Body of pancreas (tissue), 4 donors: ENCODE data around the gene PACS1. TPM values are rescaled to one million over a fixed set of nuclear protein-coding genes. Genes with fewer than 3 reads are reported as not detected.

Source experiments
- ATAC-seq: fragments of 150-250 bp; one replicate; pipeline ENCODE4 v1.9.1; 2016
- DNase-seq, 4 donors: peaks; one replicate each; pipeline ENCODE4 v3.0.0-alpha.2; 2019
- H3K27ac ChIP-seq, 4 donors: fragments of 200-600 bp; sonication (generic); 1 replicate in 3 of 4; 2 replicates in 1 of 4; pipeline versions ENCODE4 v1.5.1 to v1.6.1; 2016 to 2019; ENCODE audit warnings: mild to moderate bottlenecking in 1 of 4, mixed read lengths in 1 of 4, moderate library complexity in 1 of 4
- H3K27me3 ChIP-seq, 2 donors: fragments of 200-600 bp; sonication (generic); one replicate each; pipeline ENCODE4 v1.6.0; 2016; ENCODE audit warnings: mild to moderate bottlenecking in 1 of 2
- H3K36me3 ChIP-seq, 2 donors: fragments of 200-600 bp; sonication (generic); replicated peaks in 1 of 2; 2 replicates each; pipeline ENCODE4 v1.5.1; 2016; ENCODE audit warnings: low read depth in 2 of 2; ENCODE audit not compliant: insufficient read depth in 1 of 2
- H3K4me1 ChIP-seq: fragments of 200-600 bp; sonication (generic); one replicate; pipeline ENCODE4 v1.6.0; 2016
- H3K4me3 ChIP-seq, 2 donors: fragments of 200-600 bp; sonication (generic); 1 replicate in 1 of 2; 2 replicates in 1 of 2; pipeline ENCODE4 v1.5.1; 2016 to 2019
- H3K9me3 ChIP-seq, 3 donors: fragments of 200-600 bp; sonication (generic); 1 replicate in 2 of 3; 2 replicates in 1 of 3; pipeline ENCODE4 v1.5.1; 2016
- CTCF ChIP-seq, 7 experiments: fragments of 450-650 bp in 4 of 7; fragments of 200-600 bp in 3 of 7; sonication (generic) in 3 of 7; IDR thresholded peaks; one replicate each; pipeline ENCODE4 v1.5.1; 2016 to 2019; ENCODE audit warnings: antibody characterized with exemption in 7 of 7
- POLR2A ChIP-seq, 3 donors: fragments of 450-650 bp; IDR thresholded peaks; one replicate each; pipeline ENCODE4 v1.6.1; 2016; ENCODE audit warnings: antibody characterized with exemption in 3 of 3, mild to moderate bottlenecking in 2 of 3
- WGBS, 2 donors: methylation state at CpG; one replicate each; pipeline ENCODE4 v1.1.5; 2017; 5-methylcytosine and 5-hydroxymethylcytosine counted together
- intact Hi-C: fragments of 100-400 bp; cut with DNase I; formaldehyde crosslinking; loops from one replicate; pipeline ENCODE4 v1.15.1; 2023
- total RNA-seq, 2 donors: library from RNA; depleted of rRNA; stranded (reverse); fragments of >200 nt; gene quantifications; one replicate each; pipeline ENCODE4 v1.1.0, GENCODE V29; 2016

Gene PACS1
- total RNA-seq, 2 donors from 2014 or later = 17.5 to 19.7 TPM

DNA sequence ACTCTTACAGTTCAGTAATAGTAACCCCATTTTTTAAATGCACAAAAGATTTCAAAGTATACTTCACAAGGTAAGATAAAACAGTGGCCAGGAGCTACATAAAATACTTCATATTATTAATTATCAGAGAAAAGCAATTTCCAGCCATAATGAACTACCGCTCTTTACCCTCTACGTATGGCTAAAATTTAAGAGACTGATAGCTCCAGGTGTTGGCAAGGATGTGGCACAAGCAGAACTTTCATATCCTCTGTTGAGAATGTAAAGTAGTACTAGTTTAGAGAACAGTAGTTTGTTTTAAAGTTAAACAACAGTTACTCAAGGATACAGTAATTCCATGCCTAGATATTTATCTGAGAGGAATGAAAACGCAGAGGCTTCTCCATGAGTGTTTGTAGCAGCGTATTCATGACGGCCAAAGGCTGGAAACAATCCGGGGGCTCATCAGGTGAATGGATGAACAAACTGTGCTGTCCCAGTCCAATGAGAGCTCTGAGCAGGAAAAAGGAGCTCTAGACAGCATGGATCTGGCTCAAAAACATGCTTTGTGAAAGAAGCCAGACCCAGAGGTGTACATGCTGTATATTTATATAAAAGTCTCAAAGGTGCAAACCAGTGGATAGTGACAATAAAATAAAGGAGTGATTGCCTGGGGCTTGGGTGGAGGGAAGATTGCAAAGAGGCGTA, 85.5 kb downstream of the PACS1 start:
- Histone ChIP-seq H3K9me3 (no peaks in the 10 kb centered on the region), H3K4me3 (no peak overlapping the region), H3K27ac (no peak overlapping the region), H3K4me1 (no peaks in the 10 kb centered on the region), H3K36me3 (no peaks in the 10 kb centered on the region), H3K27me3 (no peaks in the 10 kb centered on the region)
- no peak for DNase-seq
- WGBS, 2 donors = 94 to 95% methylated on average over 7 of the region's 7 CpGs
- no peak for ATAC-seq
- intact Hi-C loops = no loop called here
- no peak for TF ChIP-seq POLR2A (IDR thresholded peaks at IDR 0.05)
- no peak for TF ChIP-seq CTCF (IDR thresholded peaks at IDR 0.05)

DNA sequence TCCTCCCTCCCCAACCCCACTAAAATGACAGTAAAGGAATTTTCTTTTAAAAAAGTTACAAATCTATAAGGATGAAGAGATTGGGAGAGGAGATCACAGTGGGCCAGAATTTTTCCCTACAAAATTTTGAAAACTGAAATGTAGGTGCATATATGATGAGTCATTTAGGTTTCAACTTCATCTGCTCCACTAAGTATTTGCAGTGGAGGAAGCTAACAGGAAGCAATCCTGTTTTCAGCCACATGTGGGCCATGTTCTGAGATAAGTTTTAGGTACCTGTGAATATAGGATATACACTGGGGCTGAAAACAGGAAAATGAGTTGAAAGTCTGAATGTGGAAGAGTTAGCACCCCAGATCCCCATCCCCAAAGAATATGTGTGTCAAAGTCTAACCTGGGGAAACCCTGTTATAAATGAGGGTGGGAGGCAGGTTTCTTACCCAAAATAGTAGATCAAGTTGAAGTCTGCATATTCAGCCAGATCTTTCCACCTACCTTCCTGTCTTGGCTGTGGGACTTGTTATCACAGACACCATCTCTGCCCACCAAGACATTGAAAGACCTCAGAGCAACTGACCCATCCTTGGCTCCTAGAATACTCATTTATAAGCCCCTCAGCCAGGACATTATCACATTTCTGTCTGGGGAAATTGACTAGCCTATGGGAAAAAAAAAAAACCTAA, 87.3 kb downstream of the PACS1 start:
- H3K4me1 ChIP-seq = no peaks in the 10 kb centered on the region
- no peak overlapping the region for H3K4me3 ChIP-seq
- DNase-seq = no peak
- TF ChIP-seq POLR2A (IDR thresholded peaks at IDR 0.05) (no peak), CTCF (IDR thresholded peaks at IDR 0.05) (no peak)
- intact Hi-C loops = no loop called here
- no peaks in the 10 kb centered on the region for H3K27me3 ChIP-seq
- no peak for ATAC-seq
- H3K27ac ChIP-seq = no peak overlapping the region
- H3K9me3 ChIP-seq = no peaks in the 10 kb centered on the region
- H3K36me3 ChIP-seq = no peaks in the 10 kb centered on the region

DNA sequence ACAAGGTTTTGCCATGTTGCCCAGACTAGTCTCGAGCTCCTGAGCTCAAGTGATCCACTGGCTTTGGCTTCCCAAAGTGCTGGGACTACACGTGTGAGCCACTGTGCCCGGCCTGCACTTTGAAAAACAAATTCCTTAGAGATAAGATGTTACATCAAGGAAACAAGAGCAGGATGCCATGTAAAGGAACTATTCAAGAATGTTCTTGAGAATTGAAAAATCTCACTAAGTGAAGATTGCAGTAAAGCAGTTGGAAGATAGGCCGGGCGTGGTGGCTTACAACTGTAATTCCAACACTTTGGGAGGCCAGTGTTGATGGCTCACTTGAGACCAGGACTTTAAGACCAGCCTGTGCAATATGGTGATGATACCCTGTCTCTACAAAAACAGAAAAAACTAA, 88.1 kb downstream of the PACS1 start:
- WGBS, 2 donors = 89 to 90% methylated on average over 5 of the region's 5 CpGs
- Histone ChIP-seq H3K4me3 (no peak overlapping the region), H3K27ac (no peak overlapping the region), H3K9me3 (no peaks in the 10 kb centered on the region), H3K36me3 (no peaks in the 10 kb centered on the region), H3K4me1 (no peaks in the 10 kb centered on the region), H3K27me3 (no peaks in the 10 kb centered on the region)
- TF ChIP-seq CTCF (IDR thresholded peaks at IDR 0.05) = no peak
- no peak for TF ChIP-seq POLR2A (IDR thresholded peaks at IDR 0.05)
- ATAC-seq (no peak), DNase-seq (no peak)
- intact Hi-C loops = no loop called here

- intact Hi-C loops = no loop called here
These were observed 89.4 kb downstream of the PACS1 start for GRCh38 chr11:66159324-66159984.

More at GRCh38 chr11:66159324-66159984, 89.4 kb downstream of the PACS1 start:
- 69 to 72% methylated on average over 8 of the region's 8 CpGs for WGBS, 2 donors
- no peak overlapping the region for H3K4me3 ChIP-seq
- TF ChIP-seq POLR2A (IDR thresholded peaks at IDR 0.05) = no peak
- TF ChIP-seq CTCF (IDR thresholded peaks at IDR 0.05) = no peak
- DNase-seq (no peak), ATAC-seq (no peak)
- H3K27me3 ChIP-seq = no peaks in the 10 kb centered on the region
- H3K36me3 ChIP-seq = no peaks in the 10 kb centered on the region
- H3K27ac ChIP-seq = no peak overlapping the region
- H3K4me1 ChIP-seq = no peaks in the 10 kb centered on the region
- no peaks in the 10 kb centered on the region for H3K9me3 ChIP-seq
